HG03064 (cell line): Measurements from ENCODE around the gene SGCD.

Source experiments
- ATAC-seq: cut with Tn5 transposase; IDR thresholded peaks from one replicate; pipeline ENCODE4 v1.9.1; 2021; ENCODE audit warnings: low read depth; ENCODE audit not compliant: unreplicated experiment

Gene SGCD

DNA sequence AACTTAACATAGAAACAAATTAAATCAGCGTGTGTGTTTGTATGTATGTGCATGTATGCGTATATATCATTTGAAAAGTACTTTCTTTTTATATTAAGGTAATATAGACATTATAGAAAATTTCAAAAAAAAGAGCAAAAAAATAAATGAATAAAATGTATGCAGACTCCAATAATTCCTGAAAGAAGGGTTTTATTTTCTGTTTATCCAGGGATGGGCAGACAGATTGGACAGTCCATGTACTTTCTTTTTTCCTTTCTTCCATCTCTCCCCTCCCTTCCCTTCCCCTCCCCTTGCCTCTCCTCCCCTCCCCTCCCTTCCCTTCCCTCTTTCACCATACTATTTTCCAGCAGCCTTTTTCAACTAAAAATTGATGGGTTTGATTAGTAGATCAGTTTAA, 123.8 kb downstream of the SGCD start:
- no peak for ATAC-seq

DNA sequence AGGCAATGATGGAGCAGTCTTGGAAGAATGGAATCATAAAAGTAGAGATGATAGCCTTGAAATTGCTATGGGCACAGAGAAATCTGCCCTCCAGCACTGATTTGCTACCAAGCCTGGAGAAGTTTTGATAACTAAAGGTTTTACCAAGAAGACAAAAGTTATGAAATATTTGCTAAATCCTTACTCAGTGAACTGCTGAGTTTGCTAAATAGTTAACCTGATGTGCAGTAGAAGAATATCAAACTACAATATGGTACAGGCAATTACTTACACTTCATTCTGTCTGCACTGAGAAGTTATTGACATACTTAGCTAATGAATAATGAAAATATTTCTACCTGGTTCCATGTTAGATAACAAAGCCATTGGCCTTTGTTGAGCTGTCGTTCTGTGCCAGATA, 124.5 kb downstream of the SGCD start:
- ATAC-seq = no peak

DNA sequence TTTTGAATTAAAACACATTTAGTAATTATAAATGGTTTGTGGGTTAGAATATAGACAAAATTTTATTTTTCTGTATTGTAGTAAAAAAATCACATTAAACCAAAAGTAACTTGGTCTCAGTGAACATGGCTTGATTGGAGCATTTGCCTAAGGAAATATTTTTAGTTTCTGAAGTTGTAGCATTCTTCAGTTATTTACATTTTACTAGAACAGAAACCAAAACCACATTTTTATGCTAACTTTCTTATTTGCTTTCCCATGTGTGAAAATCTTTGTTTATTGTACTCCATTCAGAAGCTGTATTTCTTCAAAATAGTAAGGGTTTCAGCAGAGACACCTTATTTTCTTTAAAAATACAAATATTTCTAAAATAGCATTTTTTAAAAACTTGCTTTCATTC, 129.9 kb downstream of the SGCD start:
- ATAC-seq = no peak

DNA sequence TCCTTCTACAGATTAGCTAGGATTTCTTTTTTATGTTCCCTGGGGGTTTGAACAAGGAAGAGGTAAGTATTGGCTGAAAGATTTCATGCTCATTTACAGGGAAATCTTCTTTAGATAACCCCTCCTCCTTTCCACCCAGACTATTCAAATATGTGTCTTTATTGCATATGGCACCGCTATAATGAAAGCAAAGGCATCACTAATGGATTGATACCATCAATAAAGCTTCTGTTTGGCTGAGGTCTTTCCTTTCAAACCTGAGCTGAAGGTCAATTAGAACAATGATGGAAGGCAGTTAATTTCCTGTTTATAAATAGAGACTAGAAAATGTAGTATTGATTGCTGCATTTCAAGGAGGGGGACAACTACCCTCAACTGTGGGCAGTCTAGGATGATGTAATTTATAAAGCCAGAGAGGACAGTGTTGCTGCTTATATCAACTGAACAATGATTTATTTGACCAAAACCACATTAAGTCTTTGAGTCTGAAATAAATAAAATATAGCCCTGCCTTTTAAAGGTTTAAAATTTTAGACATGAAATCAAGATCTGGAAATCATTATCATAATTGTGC, 132.9 kb downstream of the SGCD start:
- no peak for ATAC-seq

DNA sequence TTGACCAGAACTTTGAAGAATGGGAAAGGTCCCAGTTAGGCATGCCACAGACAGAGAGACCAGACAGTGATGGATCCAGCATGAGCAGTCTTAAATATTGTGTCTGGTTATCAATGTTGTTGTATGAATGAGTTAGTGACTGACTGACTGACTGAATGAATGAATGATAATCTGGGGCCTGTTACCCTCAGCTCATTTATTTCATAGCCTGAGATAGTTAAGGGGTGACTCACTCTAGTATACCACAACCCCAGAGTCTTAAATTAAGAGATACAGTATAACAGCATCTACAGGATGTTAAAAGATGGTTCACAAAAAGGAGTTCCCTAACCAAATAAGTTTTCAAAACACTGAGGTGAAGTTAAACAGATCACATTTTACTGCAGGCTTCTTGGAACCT, 133.5 kb downstream of the SGCD start:
- no peak for ATAC-seq

DNA sequence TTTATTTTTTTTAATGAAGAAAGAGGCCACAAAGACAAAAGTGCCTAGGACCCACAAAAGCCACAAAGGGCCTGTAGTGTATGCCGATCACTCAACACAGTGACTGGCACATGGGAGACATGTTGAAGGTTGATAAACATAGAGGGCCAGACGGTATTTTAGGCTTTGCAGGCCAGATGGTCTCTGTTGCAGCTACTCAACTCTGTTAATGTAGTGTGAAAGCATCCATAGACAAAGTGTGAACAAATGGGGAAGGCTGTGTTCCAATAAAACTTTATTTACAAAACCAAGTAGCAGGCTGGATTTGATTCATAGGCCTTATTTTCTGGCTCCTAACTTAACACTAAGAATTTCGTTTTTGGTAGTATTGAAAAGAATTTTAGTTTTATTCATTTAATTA, 139.9 kb downstream of the SGCD start:
- no peak for ATAC-seq

DNA sequence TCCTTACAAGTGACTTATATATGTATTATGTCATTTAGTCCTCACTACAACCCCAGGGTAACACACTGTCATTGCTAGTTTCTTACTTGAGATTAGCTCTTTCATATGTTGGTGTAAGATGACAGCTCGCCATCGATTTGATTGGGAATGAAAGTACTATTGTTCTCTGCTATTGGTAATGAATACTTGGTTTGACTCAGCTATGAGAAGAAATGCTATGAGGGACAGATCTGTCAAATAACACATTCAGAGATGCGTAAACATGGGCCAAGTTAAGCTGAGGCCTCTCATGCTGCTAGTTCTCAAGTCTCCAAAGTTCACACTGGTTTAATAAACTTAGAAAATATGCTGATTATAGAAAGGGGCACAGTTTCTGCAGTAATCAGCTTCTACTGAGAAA, 142.7 kb downstream of the SGCD start:
- no peak for ATAC-seq

DNA sequence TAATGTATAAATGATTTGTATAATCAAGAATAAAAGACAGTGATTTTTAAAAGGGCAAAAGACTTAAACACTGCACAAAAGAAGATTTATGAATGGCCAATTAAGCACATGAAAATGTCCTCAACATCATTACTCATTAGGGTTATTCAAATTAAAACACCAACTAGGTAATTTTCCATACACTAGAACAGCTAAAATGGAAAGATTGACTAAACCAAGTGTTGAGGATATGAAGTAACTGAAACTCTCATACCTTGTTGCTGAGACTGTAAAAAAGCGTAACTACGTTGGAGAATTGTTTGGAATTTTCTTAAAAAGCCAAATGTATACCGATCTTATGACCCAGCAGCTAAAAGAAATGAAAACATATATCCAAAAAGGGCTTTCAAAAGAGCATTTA, 144.9 kb downstream of the SGCD start:
- no peak for ATAC-seq

DNA sequence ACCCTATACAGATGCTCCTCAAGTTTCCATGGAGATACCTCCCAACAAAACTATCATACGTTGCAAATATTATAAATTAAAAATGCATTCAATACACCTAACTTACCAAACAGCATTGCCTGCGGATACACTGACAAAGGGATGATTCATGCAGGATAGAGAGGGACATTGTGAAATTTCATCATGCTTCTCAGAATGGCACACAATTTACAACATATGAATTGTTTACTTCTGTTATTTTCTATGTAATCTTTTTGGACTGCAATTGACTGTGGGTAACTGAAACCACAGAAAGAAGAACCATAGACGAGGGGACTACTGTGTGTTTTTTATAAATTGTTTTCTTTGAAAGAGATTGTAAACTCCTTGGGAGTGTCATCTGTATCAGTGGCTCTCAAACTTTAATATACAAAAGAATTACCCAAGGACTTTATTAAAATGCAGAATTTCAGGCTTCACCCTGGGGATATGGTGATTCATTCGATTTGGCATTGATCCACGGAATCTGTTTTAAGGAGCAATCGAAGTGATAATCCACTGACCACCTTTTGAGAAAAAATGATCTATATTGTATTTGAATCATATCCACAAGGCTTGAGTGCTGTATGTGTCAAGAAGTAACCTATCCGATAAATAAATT, 146.4 kb downstream of the SGCD start:
- no peak for ATAC-seq

DNA sequence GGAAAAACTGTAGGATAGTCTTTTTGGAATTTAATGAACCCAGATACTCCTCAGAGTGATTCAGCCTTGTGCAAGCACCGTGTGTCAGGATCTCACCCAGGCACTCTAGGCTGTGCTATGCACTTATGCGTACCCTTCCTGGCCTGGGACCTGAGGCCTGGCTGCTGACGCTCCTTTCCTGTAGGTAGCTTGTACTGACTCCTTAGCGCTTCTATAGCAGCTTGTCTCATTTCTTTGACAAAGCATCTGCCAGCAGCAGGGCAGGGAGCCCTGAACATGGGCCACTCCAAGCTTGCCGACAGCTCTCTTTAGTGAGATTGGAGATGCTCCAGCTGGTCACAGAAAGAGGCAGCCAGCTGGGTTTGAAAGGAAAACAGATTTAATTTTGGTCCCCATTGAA, 147.3 kb downstream of the SGCD start:
- no peak for ATAC-seq

DNA sequence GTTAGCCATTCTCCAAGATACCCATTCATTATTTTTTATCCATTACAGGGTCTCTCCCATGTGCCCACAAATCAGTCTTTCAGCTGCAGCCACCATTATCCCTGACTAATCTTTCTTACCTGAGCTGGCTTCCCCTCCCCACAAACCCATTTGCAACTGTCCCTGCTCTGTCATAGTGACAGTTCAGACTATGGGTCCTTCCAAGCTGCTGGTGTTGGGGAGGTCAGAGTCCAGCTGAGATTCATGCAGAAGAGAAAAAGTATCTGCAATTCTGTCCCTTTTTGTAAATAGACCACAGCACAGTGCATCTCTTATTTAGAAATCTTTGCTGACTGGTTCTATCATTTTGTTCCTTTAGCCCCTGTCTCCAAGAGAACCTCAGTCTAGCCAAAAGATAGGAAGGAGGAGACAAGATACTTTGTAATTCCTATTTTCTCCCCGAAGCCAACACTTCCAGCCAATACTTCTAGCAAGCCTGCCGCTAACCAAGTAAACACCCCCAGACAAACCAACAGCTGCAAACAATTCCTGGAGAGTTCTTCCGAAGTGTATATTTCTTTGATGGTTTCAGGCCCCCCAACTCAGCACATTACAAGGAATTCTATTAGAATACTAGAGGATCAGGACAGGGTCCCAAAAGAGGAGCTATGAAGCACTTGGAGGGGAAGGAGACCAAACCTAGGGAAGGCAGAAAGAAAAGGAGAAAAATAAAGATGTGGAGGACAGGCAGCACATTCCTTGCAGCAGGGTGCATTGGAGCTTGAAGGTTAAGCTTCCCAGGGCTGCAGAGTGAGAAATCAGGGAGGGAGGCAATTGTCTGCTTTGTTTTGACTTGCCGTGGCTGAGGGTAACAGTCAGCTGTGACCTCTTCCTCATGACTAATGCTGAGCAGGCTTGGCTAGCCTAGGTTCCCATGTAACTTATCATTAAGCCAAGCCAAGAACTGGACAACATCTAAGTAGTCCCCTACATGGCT, 148.5 kb downstream of the SGCD start:
- no peak for ATAC-seq

DNA sequence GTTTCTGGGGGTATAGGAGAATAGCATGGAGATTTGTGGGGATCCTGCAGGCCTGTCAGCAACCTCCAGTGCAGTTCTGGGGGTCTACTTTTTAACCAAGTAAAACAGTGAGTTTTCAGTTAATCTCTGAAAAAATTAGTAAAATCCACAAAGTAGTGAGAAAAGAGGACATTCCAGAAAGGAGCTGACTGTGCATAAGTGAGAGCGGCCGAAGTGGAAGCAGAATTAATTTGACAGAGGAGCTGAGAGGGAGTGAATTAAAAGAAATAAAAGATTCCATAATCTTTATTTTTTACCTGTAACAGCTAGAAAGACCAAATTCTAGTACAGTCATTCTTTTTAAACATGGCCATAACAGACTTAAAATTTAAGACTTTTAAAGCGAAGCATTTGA, 149.2 kb downstream of the SGCD start:
- no peak for ATAC-seq

DNA sequence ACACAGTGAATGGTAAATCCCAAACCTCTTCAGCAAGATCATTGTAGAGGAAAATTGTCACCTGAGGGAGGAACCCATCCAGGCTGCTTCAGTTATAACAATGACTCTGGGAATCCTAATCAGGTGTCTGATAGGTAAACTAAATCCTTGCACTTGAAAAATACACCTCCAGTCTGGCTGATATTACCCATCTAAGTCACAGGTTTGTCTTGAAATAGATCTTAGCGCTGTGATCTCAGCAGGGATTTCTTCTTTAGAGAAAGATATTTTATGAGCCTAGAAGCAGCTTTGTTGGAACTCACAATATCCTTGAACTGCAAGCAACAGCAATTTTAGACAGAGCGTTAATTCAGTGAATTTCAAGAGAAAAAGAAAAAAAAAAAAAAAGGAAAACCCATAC, 149.7 kb downstream of the SGCD start:
- ATAC-seq = no peak

DNA sequence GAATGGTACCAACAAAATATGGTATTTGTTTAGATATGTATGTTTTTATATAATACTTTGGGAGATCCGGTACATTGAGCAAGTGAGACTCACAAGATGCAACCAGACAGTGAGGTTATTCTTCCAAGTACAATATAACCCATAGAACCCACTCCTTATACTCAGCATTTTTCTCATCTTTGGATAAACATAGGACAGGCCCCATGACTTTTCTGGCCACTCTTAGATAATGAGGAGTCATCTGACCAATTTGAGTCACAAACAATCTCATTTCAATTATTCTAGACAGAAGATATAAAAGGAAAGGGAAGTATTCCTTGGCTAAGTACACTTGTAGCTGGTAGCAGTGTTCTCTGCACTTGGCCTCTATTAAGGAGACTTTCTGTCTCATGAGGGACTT, 150.2 kb downstream of the SGCD start:
- no peak for ATAC-seq

DNA sequence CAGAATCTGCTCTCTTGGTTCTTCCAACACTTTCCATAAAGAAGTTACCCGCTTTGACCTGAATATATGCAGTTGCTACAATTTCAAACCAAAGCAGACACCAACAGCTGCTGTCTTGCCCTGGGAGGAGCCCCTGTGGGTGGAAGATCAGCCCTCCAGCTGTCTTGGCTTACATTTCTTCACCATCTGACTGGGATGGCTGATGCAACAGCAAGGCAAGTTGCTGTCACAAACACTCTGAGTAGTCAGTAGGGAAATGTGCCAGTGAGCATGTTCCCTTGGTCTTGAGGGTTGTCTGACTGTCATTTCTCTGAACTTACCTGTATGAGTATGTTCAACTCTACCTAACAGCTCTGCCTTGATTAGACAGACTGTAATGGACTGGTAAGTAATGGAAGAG, 152.9 kb downstream of the SGCD start:
- ATAC-seq = no peak

DNA sequence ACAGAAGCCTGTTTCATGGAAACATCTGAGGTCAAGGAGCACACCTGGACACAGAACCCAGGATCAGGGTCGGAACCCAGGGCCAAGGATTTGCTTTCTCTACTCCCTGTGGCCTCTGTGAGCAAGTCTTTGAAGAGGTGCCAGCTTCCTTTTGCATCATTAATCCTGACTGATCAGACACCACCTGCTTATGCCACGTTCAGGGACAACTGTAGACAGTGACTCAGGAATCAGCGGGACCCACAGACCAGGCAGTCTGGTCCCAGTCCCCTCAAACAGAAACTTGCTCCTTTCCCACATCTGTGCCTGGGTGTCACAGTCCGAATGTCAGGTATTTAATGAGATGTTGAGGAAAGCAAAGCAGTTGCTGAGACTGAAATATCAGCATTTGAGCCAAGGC, 154.8 kb downstream of the SGCD start:
- ATAC-seq = no peak

DNA sequence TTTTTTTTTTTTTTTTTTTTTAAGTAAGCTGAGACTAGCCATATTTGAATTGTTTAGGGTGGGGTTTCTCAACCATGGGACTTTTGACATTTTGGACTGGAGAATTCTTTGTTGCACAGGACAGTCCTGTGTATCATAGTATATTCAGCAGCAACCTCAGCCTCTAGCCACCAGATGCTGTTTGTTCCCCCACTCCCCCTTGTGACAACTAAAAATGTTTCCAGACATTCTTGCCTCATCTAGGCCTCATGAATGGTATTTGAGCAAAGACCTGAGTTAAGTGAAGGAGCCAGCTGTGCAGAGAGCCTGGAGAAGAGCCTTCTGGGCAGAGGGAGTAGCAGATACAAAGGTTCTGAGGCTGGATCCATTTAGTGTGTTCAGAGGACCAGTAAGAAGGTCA, 155.9 kb downstream of the SGCD start:
- ATAC-seq = no peak

DNA sequence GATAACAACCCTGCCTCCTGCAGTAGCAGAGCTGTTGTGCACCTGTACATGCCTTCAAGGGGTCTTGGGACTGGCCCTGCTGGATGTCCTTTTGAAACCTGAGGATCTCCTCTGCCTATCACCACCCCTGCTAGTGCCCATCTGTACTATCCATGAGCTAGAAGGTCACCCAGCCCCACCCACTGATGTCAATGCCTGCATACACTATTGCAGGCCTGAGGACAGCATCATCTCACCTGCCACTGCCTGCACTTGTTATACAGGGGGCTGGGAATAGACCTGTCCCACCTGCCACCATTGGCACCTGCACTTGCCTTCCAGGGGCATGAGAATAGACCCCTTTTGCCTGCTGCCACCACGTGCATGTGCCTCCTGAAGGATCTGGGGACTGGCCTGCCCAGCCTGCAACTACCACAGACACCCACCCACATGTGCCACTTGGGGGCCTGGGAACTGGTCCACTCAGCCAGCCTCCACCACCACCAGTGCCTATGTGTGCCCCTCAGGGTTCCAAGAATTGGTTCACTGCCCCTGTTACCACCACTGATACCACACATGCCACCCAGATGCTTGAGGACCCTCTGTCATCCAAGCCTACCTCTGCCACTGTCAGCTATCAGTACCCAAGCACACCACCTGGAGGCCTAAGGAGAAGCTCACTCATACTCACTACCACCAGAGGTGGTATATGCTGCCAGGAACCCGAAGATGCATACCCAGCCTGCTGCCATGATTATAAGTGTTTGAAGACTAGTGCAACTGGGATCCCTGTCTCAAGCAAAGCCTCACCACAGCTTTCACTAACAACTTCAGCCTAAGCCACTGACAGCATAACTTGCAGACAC, 159.7 kb downstream of the SGCD start:
- ATAC-seq = no peak

DNA sequence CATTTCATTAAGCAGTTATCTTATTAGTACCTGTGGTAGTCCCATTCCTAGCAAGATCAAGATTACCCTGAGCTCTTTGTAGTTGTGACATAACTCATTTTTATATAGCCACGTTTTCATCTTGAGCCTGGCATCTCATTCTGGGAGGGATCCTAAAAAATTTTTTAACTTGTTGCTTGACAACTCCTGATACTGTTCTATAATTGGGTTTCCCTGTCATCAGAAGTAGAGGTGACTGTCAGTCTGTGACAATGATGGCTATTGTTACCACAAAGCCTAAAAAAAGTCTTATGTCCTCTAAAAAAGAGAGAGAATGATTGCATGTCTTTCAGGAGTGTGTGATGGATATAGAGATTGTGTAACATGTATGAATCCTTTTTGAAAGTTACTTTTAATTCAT, 164.8 kb downstream of the SGCD start:
- ATAC-seq = no peak

DNA sequence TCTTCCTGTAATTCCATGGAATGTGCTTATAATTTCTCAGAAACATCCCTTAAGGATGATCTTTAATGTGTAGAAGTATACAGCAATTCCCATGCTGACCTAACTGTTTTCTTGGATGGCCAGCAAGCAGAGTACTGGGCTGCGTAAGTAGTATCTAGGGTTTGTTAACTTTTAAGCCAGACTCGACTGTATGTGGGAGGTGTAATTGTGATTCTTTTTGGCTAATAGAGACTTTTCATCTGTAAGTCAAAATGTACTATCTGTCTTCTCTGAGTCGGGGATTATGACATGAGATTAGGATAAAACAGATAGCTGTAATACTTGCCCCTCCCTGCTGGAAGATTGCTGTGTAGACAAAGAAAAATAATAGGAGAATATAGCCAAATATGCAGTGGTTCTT, 169.3 kb downstream of the SGCD start:
- no peak for ATAC-seq

DNA sequence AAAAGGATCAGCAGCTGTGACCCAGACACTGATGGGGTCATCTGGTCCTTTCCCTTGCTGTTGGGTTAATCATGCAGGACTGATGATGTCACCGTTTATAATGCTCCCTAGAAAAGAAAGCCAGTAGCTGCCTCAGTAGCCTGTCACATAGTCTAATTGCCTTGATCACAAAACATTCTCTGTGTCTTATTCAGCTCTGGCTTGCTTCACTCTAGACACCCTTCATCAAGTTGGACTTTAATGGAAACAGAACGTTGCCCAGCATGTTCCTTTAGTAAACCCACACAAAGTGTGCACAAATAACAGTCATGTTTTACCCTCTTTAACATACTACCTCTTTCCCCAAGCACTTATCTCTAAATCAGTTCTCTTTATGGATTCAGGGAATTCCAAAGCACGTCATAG, 170.8 kb downstream of the SGCD start:
- no peak for ATAC-seq
